K562 (cell line): ENCODE measurements around the gene TGFBR1. TPM values are rescaled to one million over a fixed set of nuclear protein-coding genes. Genes with fewer than 3 reads are reported as not detected.

Source experiments
- ATAC-seq: fragments of 200-7000 bp; cut with Tn5 transposase; 3 replicates; pipeline ENCODE4 v1.9.1; 2020; ENCODE audit warnings: moderate library complexity
- BruUV-seq: library from RNA; stranded (reverse); fragments of 400-500 nt; replicated peaks from 2 replicates; lab custom pipeline; 2021; lab: Mats Ljungman, UMichigan
- CTCF ChIA-PET: fragments of 300-600 bp; formaldehyde crosslinking; extraction: SDS; loops from one replicate; lab custom pipeline; 2021; ENCODE audit warnings: low intra/inter-chr PET ratio; lab: Yijun Ruan, JAX
- POLR2A ChIA-PET: fragments of 300-600, 350-650 bp; sonication (Branson Sonifier 250); formaldehyde crosslinking; extraction: SDS; loops from one replicate; lab custom pipeline; 2021; ENCODE audit warnings: antibody characterized with exemption, inconsistent platforms; lab: Yijun Ruan, JAX
- DNase-seq, 4 experiments: peaks; one replicate each; pipeline versions ENCODE4 v3.0.0 to v3.0.0-alpha.2; 2011 to 2018; ENCODE audit warnings: low spot score in 3 of 4, mixed read lengths in 3 of 4; ENCODE audit errors: extremely low read depth in 1 of 4
- FAIRE-seq: peaks from 2 replicates; lab custom pipeline; 2011; peaks lifted over from hg19 to GRCh38; lab: Jason Lieb, UNC
- H2AFZ ChIP-seq: 2 replicates; pipeline ENCODE4 v1.6.0; 2011; ENCODE audit warnings: low read depth, low read length, control low read depth, inconsistent platforms
- H3K27ac ChIP-seq: fragments of 200-600 bp; 3 replicates; pipeline ENCODE4 v1.8.0; 2011; ENCODE audit warnings: low read depth, mild to moderate bottlenecking, control low read depth, inconsistent platforms, low read length, moderate library complexity, mixed read lengths; ENCODE audit errors: extremely low read depth
- H3K27me3 ChIP-seq, 2 experiments: fragments of 300-600 bp in 1 of 2; 2 replicates in 1 of 2; 3 replicates in 1 of 2; pipeline versions ENCODE4 v1.6.0 to v1.8.0; 2011; ENCODE audit warnings: inconsistent platforms in 2 of 2, low read length in 2 of 2, mild to moderate bottlenecking in 1 of 2, mixed read lengths in 1 of 2, moderate library complexity in 1 of 2; ENCODE audit not compliant: control insufficient read depth in 2 of 2, insufficient read depth in 2 of 2
- H3K36me3 ChIP-seq: fragments of 300-600 bp; 3 replicates; pipeline ENCODE4 v1.8.0; 2011; ENCODE audit warnings: mild to moderate bottlenecking, low read length, inconsistent platforms; ENCODE audit not compliant: control insufficient read depth, insufficient read depth
- H3K4me1 ChIP-seq, 2 experiments: fragments of 200-600 bp in 1 of 2; replicated peaks in 1 of 2; 2 replicates in 1 of 2; 3 replicates in 1 of 2; pipeline versions ENCODE4 v1.5.1 to v1.8.0; 2011; ENCODE audit warnings: inconsistent platforms in 2 of 2, low read length in 2 of 2, mild to moderate bottlenecking in 1 of 2, mixed read lengths in 1 of 2, moderate library complexity in 1 of 2; ENCODE audit not compliant: control insufficient read depth in 2 of 2, insufficient read depth in 2 of 2
- H3K4me2 ChIP-seq: 2 replicates; pipeline ENCODE4 v1.6.1; 2011; ENCODE audit warnings: low read length, control low read depth, inconsistent platforms, mixed read lengths; ENCODE audit not compliant: insufficient read depth
- H3K4me3 ChIP-seq: fragments of 200-600 bp; sonication (generic), shearing (Covaris generic); 2 replicates; pipeline ENCODE4 v1.5.1; 2016; ENCODE audit warnings: control low read depth, inconsistent platforms
- H3K79me2 ChIP-seq: fragments of 200-600 bp; 3 replicates; pipeline ENCODE4 v1.8.0; 2011; ENCODE audit warnings: low read length, inconsistent platforms; ENCODE audit not compliant: control insufficient read depth, insufficient read depth
- H3K9ac ChIP-seq, 2 experiments: 2 replicates each; pipeline versions ENCODE4 v1.6.0 to v1.6.1; 2011; ENCODE audit warnings: low read depth in 2 of 2, low read length in 2 of 2, control low read depth in 1 of 2, inconsistent platforms in 1 of 2, mild to moderate bottlenecking in 1 of 2, mixed read lengths in 1 of 2; ENCODE audit not compliant: insufficient read depth in 1 of 2
- H3K9me1 ChIP-seq: one replicate; pipeline ENCODE4 v1.6.0; 2011; ENCODE audit warnings: inconsistent platforms, mild to moderate bottlenecking, low read length, moderate library complexity; ENCODE audit not compliant: control insufficient read depth, insufficient read depth
- H3K9me3 ChIP-seq: replicated peaks from 2 replicates; pipeline ENCODE4 v1.5.1; 2011; ENCODE audit warnings: low read depth, low read length, inconsistent platforms; ENCODE audit not compliant: control insufficient read depth, insufficient read depth
- H4K20me1 ChIP-seq: replicated peaks from 2 replicates; pipeline ENCODE4 v1.6.1; 2011; ENCODE audit warnings: low read length, inconsistent platforms, mixed read lengths; ENCODE audit not compliant: control insufficient read depth, insufficient read depth
- CBX5 ChIP-seq: IDR thresholded peaks from 2 replicates; pipeline ENCODE4 v1.6.1; 2014; ENCODE audit warnings: low read depth, borderline replicate concordance
- CBX8 ChIP-seq: fragments of 200-600 bp; sonication (generic); IDR thresholded peaks from 2 replicates; pipeline ENCODE4 v1.6.1; 2012; ENCODE audit warnings: borderline replicate concordance, mixed run types, low read depth, mild to moderate bottlenecking, moderate library complexity, mixed read lengths, low read length, control low read depth, inconsistent platforms; ENCODE audit not compliant: poor library complexity, severe bottlenecking; ENCODE audit errors: extremely low read depth
- DDX20 ChIP-seq: fragments of 450-650 bp; IDR thresholded peaks from 2 replicates; pipeline ENCODE4 v1.6.1; 2016; ENCODE audit warnings: missing genetic modification characterization, low read depth, mild to moderate bottlenecking, missing compliant biosample characterization, moderate library complexity
- E2F4 ChIP-seq: sonication (generic); formaldehyde crosslinking; IDR thresholded peaks from 2 replicates; pipeline ENCODE4 v1.8.0; 2022; ENCODE audit warnings: mild to moderate bottlenecking, low read depth, missing genetic modification reagents
- ILK ChIP-seq: fragments of 450-650 bp; IDR thresholded peaks from 2 replicates; pipeline ENCODE4 v1.6.1; 2016; ENCODE audit warnings: missing genetic modification characterization, low read depth, mild to moderate bottlenecking, missing compliant biosample characterization, moderate library complexity, borderline replicate concordance
- MCM3 ChIP-seq: fragments of 450-650 bp; IDR thresholded peaks from 2 replicates; pipeline ENCODE4 v1.6.1; 2016
- MLLT1 ChIP-seq, 2 experiments: fragments of 450-650 bp; IDR thresholded peaks; 2 replicates each; pipeline ENCODE4 v1.6.1; 2016
- MXD1 ChIP-seq: fragments of 250-450 bp; sonication (Bioruptor Pico); IDR thresholded peaks from 2 replicates; pipeline ENCODE4 v1.8.0; 2021; ENCODE audit warnings: borderline replicate concordance, mild to moderate bottlenecking, moderate library complexity; ENCODE audit not compliant: poor library complexity, severe bottlenecking
- NUFIP1 ChIP-seq: fragments of 450-650 bp; IDR thresholded peaks from 2 replicates; pipeline ENCODE4 v1.6.1; 2018; ENCODE audit not compliant: partially characterized antibody
- PHF20 ChIP-seq: fragments of 450-650 bp; IDR thresholded peaks from 2 replicates; pipeline ENCODE4 v1.6.1; 2018; ENCODE audit not compliant: partially characterized antibody
- POU5F1 ChIP-seq: fragments of 150-350 bp; IDR thresholded peaks from 2 replicates; pipeline ENCODE4 v1.6.1; 2014; ENCODE audit warnings: borderline replicate concordance, low read length, low read depth, mild to moderate bottlenecking; ENCODE audit not compliant: partially characterized antibody
- PTTG1 ChIP-seq: fragments of 450-650 bp; IDR thresholded peaks from 2 replicates; pipeline ENCODE4 v1.6.1; 2016; ENCODE audit warnings: low read depth, mild to moderate bottlenecking, missing genetic modification characterization, missing compliant biosample characterization
- SRSF9 ChIP-seq: fragments of 200-400 bp; formaldehyde crosslinking; IDR thresholded peaks from 2 replicates; pipeline ENCODE4 v1.6.1; 2017; ENCODE audit warnings: low read depth, low read length, borderline replicate concordance
- ZBTB9 ChIP-seq: fragments of 450-650 bp; formaldehyde crosslinking; IDR thresholded peaks from 2 replicates; pipeline ENCODE4 v1.4.0; 2020; ENCODE audit warnings: mild to moderate bottlenecking, moderate library complexity
- ZFX ChIP-seq: sonication (generic); formaldehyde crosslinking; IDR thresholded peaks from 2 replicates; pipeline ENCODE4 v1.8.0; 2022; ENCODE audit warnings: mild to moderate bottlenecking, missing genetic modification reagents, moderate library complexity
- ZNF507 ChIP-seq: conservative IDR thresholded peaks from 2 replicates; pipeline ENCODE4 v1.6.1; 2017; ENCODE audit warnings: missing genetic modification characterization, missing compliant biosample characterization
- ZNF707 ChIP-seq: fragments of 250-450 bp; sonication (Bioruptor Pico); conservative IDR thresholded peaks from 2 replicates; pipeline ENCODE4 v1.8.0; 2022; ENCODE audit warnings: inconsistent platforms, mild to moderate bottlenecking, moderate library complexity
- WGBS: fragments of 100-300 bp; shearing (Covaris generic); methylation state at CpG from one replicate; pipeline ENCODE4 v1.1.6; 2016; ENCODE audit warnings: low coverage, mixed read lengths; ENCODE audit not compliant: insufficient coverage; ENCODE audit errors: missing lambda C conversion rate; 5-methylcytosine and 5-hydroxymethylcytosine counted together
- in situ Hi-C: fragments of 300-500 bp; cut with MboI; formaldehyde crosslinking; loops from 4 replicates; pipeline ENCODE4 v1.15.0; 2018; ENCODE audit warnings: inconsistent platforms, mixed read lengths
- intact Hi-C: fragments of 100-400 bp; cut with micrococcal nuclease; formaldehyde crosslinking; loops from 2 replicates; pipeline ENCODE4 v1.14.2; 2022
- polyA plus RNA-seq, 8 experiments: library from polyadenylated mRNA; depleted of rRNA in 4 of 8; stranded (reverse) in 5 of 8; unstranded in 3 of 8; fragments of >200 nt; fragmentation: Nextera tagmentation in 2 of 8; fragmentation: Illumina TruSeq in 1 of 8; extraction: Ambion mirVana in 2 of 8; extraction: Trizol in 1 of 8; gene quantifications; 2 replicates each; pipeline versions ENCODE4 v1.2.1 to v1.2.3, GENCODE V29; 2011 to 2014; ENCODE audit warnings: inconsistent platforms in 1 of 8, missing spikeins in 1 of 8
- total RNA-seq, 7 experiments: library from RNA; depleted of rRNA in 6 of 7; stranded (reverse); fragments of >200 nt in 6 of 7; fragmentation: Illumina TruSeq in 2 of 7; extraction: Trizol in 2 of 7; gene quantifications; 2 replicates each; pipeline versions ENCODE4 v1.2.1 to v1.2.3, GENCODE V29; 2011 to 2021; ENCODE audit warnings: low replicate concordance in 1 of 7

The TGFBR1 gene
- total and polyA plus RNA-seq, 9 of the 15 experiments (the other 6 are each of a cell fraction or from before 2014, with no cell fraction given), result 15.5 to 62.4 (median 42.7) TPM

GRCh38 chr9:99187311-99187710, 82.4 kb downstream of the TGFBR1 start:
- no peak for FAIRE-seq
- no peak for TF ChIP-seq DDX20 (tag)
- no peak for TF ChIP-seq SRSF9
- TF ChIP-seq ZNF707 (CRISPR knock-in tag), result no peak
- TF ChIP-seq POU5F1, result no peak
- TF ChIP-seq CBX5, result no peak
- no peak for TF ChIP-seq MXD1
- TF ChIP-seq NUFIP1, result no peak
- no peak for TF ChIP-seq PHF20
- no peak for TF ChIP-seq MLLT1 (IDR thresholded peaks at IDR 0.05)
- TF ChIP-seq E2F4 (CRISPR knock-in tag), result no peak
- TF ChIP-seq PTTG1 (tag), result no peak
- no peak for TF ChIP-seq ZBTB9 (CRISPR knock-in tag)
- TF ChIP-seq CBX8, result no peak
- no peak for TF ChIP-seq ZNF507 (tag)
- no peak for TF ChIP-seq ILK
- no peak for TF ChIP-seq MCM3
- TF ChIP-seq ZFX, result no peak

More at GRCh38 chr9:99187311-99187710, 82.4 kb downstream of the TGFBR1 start:
- Histone ChIP-seq H3K4me3 (no peak overlapping the region), H2AFZ (no peak overlapping the region), H3K9me1 (no peaks in the 10 kb centered on the region), H3K27ac (no peak overlapping the region), H3K79me2 (no peaks in the 10 kb centered on the region), H4K20me1 (no peaks in the 10 kb centered on the region), H3K36me3 (no peaks in the 10 kb centered on the region), H3K4me2 (no peak overlapping the region), H3K4me1 (peaks cover 2 to 5% of the 10 kb centered on the region in 2 experiments; a peak in 3 of 5 replicates), H3K9me3 (no peaks in the 10 kb centered on the region), H3K27me3 (peaks cover 30 to 48% of the 10 kb centered on the region in 2 experiments; a peak in 4 of 5 replicates), H3K9ac (no peak overlapping the region)
- whole genome bisulfite sequencing, result 3% methylated on average over 4 of the region's 4 CpGs
- ATAC-seq, result no peak
- intact Hi-C loops, result loop anchor here (10.0 kb wide), 6 partner anchors 107 to 797 kb away; no protein-coding TSS in a partner anchor
- POLR2A ChIA-PET, result interaction anchor here (1.4 to 1.5 kb wide), 2 partner anchors 10 to 25 kb away, joined by 3 to 4 read pairs; no protein-coding TSS in a partner anchor
- DNase-seq, result no peak
- in situ Hi-C loops, result loop anchor here (10.0 kb wide), 2 partner anchors 827 to 1027 kb away; no protein-coding TSS in a partner anchor
- BruUV-seq, result no TSS peak
- CTCF ChIA-PET, result no interaction called here
